Measurements from ENCODE around the gene FGF1.

Gene FGF1

DNA sequence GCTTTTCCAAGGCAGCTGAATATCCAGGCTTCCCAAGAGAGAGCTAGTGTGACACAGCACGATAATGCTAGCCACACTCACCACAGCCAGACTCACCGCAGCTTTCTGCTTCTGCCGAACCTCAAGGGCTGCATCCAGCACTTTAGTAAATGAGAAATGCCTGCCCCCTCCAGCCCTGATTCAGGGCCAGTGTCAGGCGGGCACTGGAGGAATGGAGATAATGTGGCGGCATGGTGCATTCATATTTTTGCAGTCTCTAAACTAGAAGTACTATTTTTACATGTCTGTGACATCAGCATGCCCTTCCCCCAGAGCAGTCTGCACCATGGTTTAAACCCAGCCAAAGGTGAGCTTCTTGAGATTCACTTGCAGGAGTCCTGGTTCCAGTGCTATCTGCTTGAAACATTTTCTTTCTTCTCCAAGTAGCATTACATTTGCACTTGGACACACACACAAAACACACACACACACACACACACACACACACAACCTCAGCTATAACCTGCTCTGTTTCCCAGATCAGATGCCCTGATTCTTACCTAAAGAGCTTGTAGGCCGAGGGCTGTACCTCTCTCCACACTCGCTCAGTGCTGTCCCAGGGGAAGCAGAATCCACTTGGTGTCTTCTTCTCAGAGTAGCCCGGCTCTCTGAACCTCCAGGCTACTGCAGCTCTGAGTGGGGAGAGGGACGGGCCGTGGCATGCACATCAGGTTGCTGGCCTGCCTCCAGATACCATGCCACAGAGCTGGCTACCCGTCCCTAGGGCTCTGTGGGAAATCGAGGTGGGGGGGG, at the start of gene FGF1:
Gene FGF1, minus strand, starts transcription at position 673 of the 792 bp plus-strand sequence. CDS start 71,963 bp downstream, outside the sequence.
- no peak for DNase-seq

DNA sequence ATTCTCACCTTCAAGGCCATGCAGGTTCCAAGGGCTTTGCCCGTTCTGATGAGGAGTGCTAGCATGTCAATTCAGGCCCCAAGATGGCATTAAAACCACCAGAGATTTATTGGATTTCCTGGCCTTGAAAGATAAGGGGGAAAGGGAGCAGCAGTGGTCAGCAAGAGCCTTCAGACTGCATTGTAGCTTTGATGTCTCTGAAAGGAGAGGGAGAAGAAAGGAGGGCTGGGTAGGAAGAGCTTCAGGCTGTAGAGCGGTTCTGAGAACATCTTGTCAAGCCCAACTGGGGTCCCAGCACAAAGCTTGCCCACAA, 41.8 kb upstream of the FGF1 start:
- no peak for DNase-seq

DNA sequence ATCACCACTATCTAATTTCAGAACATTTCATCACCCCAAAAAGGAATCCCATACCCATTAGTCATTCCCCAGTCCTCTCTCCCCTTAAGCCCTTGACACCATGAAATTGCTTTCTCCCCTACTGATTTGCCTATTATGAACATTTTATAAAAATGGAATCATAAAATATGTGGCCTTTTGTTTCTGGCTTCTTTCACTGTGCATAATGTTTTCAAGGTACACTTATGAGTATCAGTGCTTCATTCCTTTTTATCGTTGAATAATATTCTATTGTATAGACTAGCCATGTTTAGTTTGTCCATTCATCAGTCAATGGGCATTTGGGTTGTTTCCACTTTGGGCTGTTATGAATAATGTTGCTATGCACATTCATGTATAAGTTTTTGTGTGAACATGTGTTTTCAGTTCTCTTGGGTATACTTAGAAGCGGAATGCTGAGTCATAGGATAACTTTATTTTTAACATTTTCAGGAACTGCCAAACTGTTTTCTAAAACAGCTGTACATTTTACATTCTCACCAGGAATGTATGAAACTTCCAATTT, 40.4 kb upstream of the FGF1 start:
- DNase-seq: no peak

DNA sequence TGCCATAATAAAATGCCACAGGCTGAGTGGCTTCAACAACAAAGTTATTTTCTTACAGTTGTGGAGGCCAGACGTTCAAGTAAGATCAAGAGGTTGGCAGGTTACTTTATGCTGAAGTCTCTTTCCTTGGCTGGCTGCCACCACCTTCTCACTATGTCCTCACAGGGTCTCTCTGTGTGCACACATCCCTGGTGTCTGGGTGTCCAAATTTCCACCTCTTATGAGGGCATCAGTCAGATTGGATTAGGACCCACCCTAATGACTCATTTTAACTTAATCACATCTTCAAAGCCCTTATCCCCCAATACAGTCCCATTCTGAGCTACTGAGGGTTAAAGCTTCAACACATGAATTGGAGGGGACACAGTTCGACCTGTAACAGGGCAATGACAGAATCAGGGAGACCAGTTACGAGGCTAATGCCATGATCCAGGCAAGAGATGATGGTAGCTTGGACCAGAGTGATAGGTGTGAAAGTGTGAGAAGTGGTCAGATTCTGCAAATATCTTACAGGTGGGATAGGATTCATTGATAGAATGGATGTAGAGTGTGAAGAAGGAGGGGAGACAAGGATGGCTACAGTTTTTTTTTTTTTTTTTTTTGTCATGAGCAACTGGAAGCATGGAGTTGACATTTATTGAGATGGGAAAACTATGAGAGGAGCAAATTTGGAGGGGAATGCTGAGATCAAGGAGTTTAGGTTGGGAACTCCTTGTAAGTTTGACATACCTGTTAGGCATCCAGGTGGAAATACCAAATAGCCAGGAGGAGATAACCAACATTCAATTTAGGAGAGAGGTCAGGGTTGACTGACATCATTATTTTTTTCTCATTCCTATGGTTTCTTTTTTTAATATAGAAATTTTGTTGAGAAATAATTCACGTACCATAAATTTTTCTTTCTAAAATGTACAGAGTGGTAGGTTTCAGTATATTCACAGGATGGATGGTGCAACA, 39.6 kb upstream of the FGF1 start:
- DNase-seq: no peak

DNA sequence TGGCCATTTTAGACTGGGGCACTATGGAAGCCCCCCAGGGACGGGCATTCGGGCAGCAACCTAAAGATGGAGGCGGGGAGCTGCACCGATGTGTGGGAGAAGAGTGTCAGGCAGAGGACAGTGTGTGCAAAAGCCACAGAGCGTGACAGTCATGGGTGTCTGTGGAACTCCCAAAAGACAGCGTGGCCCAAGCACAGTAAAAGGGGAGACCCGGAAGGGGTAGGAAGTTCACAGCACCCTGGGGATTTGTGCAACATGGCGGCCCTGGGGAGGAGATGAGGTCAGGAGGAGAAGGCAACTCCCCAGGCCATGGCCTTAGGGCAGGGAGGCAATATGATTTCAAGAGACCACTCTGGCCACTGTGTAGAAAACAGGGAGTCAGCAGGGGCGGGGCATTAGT, 38.9 kb upstream of the FGF1 start:
- DNase-seq: no peak

DNA sequence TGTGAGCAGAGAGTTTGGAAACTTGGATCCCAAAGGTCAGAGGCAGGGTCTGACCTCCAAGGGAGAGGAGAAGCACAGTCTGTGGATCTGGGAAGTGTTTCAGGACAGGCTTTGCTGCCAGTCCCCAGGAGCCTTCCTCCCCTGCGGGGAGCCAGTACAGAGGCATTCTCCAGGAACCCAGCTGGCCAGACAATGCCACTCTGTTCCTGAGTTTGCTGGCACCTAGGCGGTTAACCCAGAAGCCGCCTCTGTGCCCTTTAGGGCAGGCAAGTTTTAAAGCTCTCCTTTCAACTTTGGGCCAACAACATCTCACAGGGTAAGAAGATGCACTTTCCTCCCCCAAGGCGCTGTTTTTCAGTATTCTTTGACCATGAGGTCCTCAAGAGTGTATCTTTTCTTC, 37.0 kb upstream of the FGF1 start:
- DNase-seq: no peak

DNA sequence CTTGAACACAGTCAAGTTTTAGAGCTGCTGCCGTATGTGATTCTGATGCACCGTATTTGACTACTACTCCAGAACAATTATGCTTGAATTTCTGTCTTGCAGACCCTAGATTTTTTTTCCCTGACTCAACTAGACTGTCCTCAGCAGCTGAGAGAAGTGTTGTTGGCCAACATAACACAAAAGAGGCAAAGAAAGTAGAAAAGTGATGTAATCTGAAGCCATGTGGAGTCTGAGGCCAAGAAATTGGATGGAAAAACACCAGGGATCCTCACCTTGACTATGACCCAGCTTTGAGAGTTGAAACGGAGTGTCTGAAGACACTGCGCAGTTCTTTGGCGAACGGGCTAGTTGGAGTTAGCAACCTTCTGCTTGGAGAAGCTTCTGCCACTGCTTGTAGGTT, 36.3 kb upstream of the FGF1 start:
- DNase-seq: no peak

DNA sequence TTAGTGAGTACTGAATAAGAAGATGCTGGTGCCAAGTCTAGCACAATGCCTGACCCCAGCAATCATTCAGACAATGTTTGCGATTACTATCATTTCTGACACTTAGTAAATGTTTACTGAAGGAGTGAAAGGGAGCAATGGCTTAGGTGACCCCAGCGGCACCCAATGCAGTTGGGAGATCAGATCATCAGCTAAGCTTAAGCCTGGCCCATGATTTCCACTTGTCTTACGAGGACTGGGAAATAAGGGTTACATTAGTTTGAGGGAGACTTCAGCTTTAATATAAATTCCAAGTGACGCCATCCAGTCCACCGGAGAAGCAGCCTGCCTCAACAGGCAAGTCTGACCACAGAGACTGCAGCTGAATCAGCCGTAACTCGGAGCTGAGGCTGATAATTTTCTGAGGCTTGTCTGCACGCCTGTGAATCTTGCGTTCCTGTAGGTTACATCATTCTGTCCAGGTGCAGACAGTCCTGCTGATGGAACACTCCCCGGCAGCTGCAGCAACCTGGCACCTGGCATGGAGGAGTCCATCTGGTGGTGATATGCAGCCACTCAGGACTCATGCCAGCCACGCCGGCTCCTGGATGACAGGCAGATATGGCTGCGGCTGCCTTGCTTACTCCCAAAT, 34.9 kb upstream of the FGF1 start:
- no peak for DNase-seq

DNA sequence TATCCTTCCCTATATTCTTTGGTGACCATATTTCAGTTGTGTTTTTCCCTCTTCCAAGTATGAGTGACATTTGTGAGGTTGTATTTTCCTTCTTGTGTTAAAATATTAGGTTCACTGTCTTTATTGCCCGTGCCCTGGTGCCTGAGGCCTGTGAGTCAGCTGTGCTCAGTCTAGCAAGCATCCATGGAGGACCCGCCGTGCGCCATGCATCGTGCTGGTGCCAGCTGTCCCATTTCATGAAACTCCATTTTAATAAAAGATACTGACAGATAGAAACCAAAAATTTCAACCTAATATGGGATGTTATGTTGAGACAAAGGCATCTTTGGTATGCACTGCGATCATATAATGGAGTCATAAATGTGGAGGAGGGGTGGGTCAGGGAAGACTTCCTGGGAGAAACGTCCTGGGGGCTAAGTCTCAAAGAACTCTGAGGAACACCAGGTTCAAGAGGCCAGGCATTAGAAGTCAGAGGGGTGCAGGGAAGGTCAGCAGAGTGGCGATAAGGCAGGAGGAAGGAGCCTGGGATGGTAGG, 34.0 kb upstream of the FGF1 start:
- no peak for DNase-seq

DNA sequence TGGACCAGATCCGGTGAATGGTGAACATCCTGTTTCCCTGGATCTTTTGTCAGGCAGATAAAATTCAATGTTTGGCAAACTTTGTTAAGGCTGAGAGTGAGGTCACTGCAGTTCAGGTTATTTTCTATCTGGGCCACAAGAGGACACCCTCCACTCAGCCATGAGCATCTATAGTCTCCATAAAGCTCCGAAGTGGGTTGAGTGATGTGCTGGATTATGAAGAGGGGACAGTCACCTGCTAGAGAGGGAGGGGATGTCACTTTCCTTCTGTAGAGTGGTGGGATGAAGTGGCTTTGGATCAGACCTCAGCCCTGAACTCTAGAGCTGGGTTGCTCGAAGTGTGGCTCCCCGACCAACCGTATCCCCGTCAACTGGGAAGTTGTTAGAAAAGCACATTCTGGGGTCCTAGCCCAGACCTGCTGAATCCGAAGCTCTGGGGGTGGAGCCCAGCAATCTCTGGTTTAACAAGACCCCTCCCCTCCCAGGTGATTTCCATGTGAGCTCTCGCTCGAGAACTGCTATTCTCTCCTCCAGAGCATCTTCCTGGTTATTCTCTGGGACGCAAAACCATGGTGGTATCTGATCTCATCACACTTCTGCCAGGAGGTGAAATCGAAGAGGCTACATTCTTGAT, 31.8 kb upstream of the FGF1 start:
- no peak for DNase-seq

DNA sequence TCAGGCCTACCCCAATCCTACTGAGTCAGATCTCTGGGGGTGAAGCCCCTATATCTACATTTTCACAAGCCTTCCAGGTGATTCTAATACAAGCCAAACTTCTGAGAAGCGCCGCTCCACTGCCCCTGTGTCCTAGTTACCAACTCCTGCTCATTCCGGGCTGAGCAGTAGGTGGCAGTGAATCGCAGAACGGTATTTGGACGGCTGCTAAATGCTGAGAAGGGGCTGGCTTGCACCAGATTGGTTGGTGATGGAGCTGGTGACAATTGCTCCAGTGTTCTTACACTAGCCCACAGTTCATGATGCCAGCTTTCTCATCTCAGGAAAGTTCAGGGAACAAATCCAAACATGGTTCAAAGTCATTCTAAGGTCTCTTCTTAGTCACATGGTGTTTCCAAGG, 31.1 kb upstream of the FGF1 start:
- no peak for DNase-seq

DNA sequence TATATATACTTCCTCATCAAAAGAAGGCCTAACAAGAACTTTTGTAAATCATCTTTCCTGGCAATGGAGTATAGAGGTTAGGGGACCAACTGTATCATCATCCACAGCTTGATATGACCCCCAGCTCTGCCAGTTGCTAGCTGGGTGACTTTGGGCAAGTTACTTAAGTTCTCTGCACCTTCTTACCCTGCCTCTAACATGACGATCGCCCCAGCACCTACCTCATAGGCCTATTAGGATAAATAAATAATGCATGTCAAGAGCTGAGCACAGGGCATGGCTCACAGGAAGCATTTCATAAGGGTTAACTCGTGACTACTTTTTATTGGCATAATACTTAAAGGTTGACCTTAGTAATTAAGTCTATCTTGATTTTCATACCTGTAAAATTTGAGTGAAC, 29.4 kb upstream of the FGF1 start:
- no peak for DNase-seq

DNA sequence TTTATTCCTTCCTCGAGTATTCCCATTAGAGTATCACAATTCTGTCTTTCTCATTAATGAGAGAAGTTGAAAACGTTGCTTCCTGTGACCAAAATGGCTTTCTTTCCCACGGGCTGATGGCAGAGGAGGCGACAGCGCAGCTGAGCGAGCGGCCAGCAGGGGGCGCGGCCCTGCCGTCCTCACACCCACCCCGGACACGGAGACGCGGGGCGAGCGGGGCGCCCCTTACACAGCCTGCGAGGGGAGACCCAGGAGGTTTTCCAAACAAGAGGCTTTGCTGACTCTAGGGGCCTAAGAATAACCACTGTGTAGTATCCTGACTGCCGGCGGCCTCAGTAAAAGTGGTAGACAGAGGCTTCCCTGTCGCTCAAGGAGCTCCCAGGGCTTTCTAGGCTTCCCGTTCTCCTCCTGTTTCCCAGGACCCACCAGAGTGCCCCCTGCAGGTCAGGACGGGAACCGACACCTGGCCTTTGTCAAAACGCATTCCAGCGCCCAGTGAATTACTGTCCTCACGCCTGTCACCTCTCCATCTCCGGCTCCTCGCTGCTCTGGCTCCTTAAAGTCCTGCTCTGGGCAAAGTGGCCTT, 27.3 kb upstream of the FGF1 start:
- no peak for DNase-seq

DNA sequence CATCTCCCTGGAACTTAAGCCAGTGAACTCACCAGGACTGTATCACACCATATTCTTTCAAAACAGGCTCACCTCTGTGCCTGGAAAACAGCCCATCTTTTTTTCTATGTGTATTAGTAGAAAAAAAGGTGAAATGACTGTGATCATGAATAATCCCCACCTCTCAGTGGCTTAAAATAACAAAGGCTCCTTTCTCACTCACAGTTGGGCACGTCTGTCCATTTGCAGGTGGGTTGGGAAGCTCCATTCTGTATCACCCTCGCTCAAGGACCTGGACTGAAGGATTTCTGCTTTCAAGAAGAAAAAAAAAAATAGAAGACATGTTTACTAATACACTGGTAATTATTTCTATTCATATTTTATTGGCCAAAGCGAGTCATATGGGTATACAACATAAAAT, 17.3 kb upstream of the FGF1 start:
- no peak for DNase-seq

DNA sequence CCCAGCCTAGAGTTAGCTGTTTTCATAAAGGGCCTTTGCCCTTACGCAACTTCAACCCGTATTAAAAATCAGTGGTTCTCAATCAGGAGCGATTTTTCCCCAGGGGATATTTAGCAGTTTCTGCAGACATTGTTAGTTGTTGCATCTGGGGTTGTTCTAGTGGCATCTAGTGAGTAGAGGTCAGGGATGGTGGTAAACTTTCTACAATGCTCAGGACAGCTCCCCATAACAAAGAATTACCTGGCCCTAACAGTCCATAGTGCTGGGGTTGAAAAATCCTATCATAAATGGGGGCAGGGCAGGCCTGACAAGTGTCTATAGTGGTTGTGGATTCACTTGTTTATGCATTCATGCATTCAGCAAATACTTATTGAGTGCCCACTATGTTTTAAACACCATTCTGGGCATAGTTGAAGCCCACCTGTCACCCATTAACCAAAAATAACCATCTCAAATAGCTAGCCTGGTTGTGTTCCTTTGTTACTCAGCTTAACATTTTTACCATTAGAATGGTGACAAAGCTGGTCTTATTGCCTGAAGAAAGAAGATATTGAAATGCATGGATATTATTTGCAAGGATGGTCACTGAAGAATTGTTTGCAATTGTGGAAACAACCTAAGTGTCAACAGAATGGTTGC, 15.9 kb upstream of the FGF1 start:
- DNase-seq: no peak

DNA sequence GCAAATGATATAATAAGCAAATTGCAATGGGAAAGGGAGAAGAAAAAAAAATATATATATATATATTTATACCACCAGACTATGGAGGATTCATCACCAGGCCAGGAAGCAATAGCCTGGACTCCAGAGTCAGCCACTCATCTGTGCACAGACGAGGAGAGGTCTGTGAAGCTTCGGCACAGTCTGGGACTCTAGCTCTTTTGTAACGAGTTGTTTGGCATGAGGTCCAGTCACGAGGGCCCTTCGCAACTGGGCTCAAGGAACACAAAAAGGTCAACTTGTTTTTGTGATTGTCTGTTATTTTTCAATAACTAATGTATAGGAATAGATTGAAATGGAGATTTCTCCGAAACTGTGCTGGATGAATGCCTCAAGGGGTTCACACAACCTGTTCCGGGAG, 14.7 kb upstream of the FGF1 start:
- DNase-seq: no peak

DNA sequence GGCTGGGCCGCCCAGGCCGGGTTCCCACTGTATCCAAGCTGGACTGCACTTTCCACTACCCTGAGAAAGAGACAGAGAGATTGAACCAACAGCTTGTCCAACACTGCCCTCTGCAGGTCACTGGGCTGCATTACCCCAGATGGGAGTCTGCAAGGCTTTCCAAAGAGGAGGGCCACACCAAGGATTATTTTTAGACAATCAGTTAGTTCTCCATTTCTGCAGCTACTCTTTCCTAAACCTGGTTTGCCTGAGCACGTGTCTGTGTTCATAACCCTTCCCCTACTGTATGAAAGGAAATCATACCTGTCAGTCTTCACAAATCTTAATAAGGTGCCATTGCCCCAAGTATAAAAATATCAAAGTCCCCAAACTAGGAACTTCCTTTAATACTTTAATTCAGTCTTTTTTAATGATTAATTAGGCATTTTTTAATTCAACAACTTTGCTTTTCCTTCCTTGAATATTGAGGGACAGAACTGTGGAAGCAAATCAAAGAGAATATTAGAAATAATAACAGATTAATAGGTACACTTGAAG, 13.4 kb upstream of the FGF1 start:
- DNase-seq: no peak

DNA sequence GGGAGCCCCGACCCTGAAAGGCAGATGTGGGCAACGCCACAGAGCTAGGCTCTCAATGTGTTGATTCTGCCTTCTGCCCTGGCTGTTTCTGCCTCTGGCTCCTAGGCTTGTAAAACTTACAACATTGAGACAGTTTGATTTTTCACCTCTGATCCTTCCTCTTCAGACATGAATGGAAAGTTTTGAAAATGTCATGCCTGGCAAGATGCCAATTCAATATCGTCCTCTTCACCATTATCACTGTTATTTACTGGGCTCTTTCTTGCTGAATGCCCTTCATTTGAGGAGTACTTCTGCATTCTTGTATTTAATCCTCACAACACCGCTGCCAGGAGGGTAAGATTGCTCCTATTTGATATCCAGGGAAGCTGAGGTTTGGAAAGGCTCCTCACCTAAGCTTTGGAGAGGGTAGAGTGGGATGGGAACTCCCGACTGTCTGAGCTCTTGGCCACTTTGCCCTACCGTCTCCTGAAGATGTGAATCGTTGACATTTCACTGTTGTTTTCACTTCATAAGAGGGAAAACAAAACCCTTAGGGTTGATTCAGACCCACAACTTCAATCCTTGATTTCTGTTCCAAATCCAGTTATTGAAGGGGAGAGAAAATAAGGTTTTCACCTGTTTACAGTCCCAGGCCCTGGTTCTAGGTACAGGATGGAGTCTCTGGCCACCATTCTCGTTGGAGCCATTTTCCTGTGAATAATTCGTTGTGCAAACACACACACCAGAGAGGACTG, 12.7 kb upstream of the FGF1 start:
- no peak for DNase-seq

DNA sequence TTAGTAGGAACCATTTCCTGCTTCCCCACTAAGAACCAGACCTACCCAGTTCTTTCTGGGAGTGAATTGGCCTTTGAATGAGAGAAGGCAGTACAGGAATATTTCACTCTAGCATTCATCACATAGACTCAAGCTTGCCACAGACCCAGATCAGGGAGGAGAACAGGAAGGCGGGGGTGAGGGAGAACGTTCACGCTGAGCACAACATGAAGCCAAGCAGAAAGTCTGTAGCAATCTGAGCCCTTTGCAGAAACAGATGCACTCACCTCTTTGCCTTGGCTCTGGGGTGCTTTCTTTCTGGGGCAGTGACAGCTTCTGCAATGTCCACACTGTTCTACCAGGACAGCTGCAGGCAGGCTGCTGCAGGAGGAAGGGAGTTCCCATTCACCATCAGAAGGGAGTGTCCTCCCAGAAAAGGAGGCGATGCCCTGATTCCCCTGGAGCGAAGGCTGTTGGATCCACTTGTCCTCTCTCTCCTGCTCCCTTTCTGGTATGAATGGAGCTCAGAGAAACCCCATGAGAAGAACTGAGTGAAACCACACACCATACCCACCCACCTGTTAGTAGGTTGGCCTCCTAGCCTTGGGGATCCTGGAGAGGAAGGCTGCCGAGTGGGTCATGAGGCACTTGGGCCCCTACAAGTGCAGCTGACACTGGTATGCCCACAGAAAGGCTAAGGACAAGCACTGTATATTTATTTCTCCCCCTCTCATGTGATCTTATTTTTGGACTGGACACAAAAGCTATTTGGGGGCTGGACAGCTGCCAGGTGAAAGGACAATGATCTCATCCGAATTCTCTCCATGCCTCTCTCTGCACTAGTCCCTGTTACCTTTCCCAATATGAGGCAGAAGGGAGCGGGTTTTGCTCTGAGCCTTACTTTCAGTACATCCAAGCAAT, 11.7 kb upstream of the FGF1 start:
- DNase-seq: no peak

DNA sequence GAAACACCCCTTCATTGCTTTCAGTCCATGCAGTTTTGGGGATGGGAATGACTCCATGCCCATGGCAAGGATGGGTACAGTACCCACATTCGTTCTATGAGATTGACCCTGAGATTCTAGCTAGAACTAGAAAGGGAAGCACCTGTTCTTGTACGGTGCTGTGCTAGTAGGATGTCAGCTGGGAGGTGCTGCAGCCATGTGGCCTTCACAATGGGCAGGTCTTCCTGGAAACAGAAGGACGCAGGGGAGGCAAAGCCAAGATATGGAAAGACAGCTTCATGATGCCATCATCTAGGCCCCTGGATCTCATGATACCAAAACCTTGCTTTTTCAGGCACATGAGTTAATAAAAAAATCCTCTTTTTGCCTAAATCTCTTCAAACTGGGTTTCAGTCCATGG, 10.5 kb upstream of the FGF1 start:
- DNase-seq: no peak

All from cortex of kidney (tissue), 1 donor.